Measurements from ENCODE around the gene CCL5. TPM values are rescaled to one million over a fixed set of nuclear protein-coding genes. Genes with fewer than 3 reads are reported as not detected.

The CCL5 gene
- polyA plus RNA-seq, 1 donor (not counting 4 experiments of a cell fraction or from before 2014, with no cell fraction given): 0.46 TPM

- dilution Hi-C loops (cut with MboI; ENCODE audit: extremely low pct_ligation_motif_present, low sequenced_read_pairs): no loop called here
- no peak for FAIRE-seq
These were observed 27.5 kb upstream of the CCL5 start for GRCh38 chr17:35907691-35908090.

GRCh38 chr17:35906926-35907637 is 26.9 kb upstream of the CCL5 start:
- Histone ChIP-seq H2AFZ (ENCODE audit: control insufficient read depth, low read length) (no peak overlapping the region), H3K4me2 (ENCODE audit: control insufficient read depth, extremely low read depth, insufficient read depth, low read depth, low read length) (no peak overlapping the region), H4K20me1 (ENCODE audit: control insufficient read depth, extremely low read depth, insufficient read depth, low read length) (no peaks in the 10 kb centered on the region), H3K9me1 (ENCODE audit: control insufficient read depth, extremely low read depth, insufficient read depth, low read length) (no peaks in the 10 kb centered on the region), H3K9ac (ENCODE audit: control insufficient read depth, extremely low read depth, insufficient read depth, low read length) (no peak overlapping the region), H3K4me3 (ENCODE audit: control insufficient read depth in 2 of 3, extremely low read depth in 1 of 3, insufficient read depth in 2 of 3, low read depth in 1 of 3, low read length in 3 of 3) (no peak overlapping the region), H3K79me2 (ENCODE audit: control insufficient read depth, insufficient read depth, low read length) (no peaks in the 10 kb centered on the region), H3K36me3 (ENCODE audit: control insufficient read depth in 2 of 2, extremely low read depth in 1 of 2, insufficient read depth in 2 of 2, low read length in 2 of 2) (no peaks in the 10 kb centered on the region), H3K9me3 (ENCODE audit: control insufficient read depth, low read depth, low read length) (no peaks in the 10 kb centered on the region), H3K27ac (ENCODE audit: control insufficient read depth, insufficient read depth, low read length) (no peak overlapping the region), H3K4me1 (ENCODE audit: control insufficient read depth, extremely low read depth, insufficient read depth, low read length) (no peaks in the 10 kb centered on the region), H3K27me3 (ENCODE audit: control insufficient read depth, extremely low read depth, insufficient read depth, low read length) (peaks cover 4% of the 10 kb centered on the region)
- DNase-seq (ENCODE audit: low read depth, low spot score) (no peak), FAIRE-seq (no peak)
- TF ChIP-seq EZH2 (IDR thresholded peaks at IDR 0.05; ENCODE audit: low read length) (no peak), CTCF (optimal IDR thresholded peaks at IDR 0.05 in 1 of 3, IDR thresholded peaks at IDR 0.05 in 1 of 3, conservative IDR thresholded peaks at IDR 0.05 in 1 of 3; ENCODE audit: extremely low read depth in 1 of 3, insufficient read depth in 2 of 3, low read length in 3 of 3) (no peak)
- dilution Hi-C loops (cut with MboI; ENCODE audit: extremely low pct_ligation_motif_present, low sequenced_read_pairs): no loop called here

More at GRCh38 chr17:35907691-35908090, 27.5 kb upstream of the CCL5 start:
- H3K79me2 ChIP-seq (ENCODE audit: control insufficient read depth, insufficient read depth, low read length): no peaks in the 10 kb centered on the region
- no peak overlapping the region for H3K4me2 ChIP-seq (ENCODE audit: control insufficient read depth, extremely low read depth, insufficient read depth, low read depth, low read length)
- no peak overlapping the region for H2AFZ ChIP-seq (ENCODE audit: control insufficient read depth, low read length)
- no peak overlapping the region for H3K4me3 ChIP-seq (ENCODE audit: control insufficient read depth in 2 of 3, extremely low read depth in 1 of 3, insufficient read depth in 2 of 3, low read depth in 1 of 3, low read length in 3 of 3)
- H3K36me3 ChIP-seq (ENCODE audit: control insufficient read depth in 2 of 2, extremely low read depth in 1 of 2, insufficient read depth in 2 of 2, low read length in 2 of 2): no peaks in the 10 kb centered on the region
- peaks cover 4% of the 10 kb centered on the region for H3K27me3 ChIP-seq (ENCODE audit: control insufficient read depth, extremely low read depth, insufficient read depth, low read length)
- no peaks in the 10 kb centered on the region for H4K20me1 ChIP-seq (ENCODE audit: control insufficient read depth, extremely low read depth, insufficient read depth, low read length)
- no peaks in the 10 kb centered on the region for H3K9me1 ChIP-seq (ENCODE audit: control insufficient read depth, extremely low read depth, insufficient read depth, low read length)
- H3K27ac ChIP-seq (ENCODE audit: control insufficient read depth, insufficient read depth, low read length): no peak overlapping the region
- no peak overlapping the region for H3K9ac ChIP-seq (ENCODE audit: control insufficient read depth, extremely low read depth, insufficient read depth, low read length)
- no peaks in the 10 kb centered on the region for H3K9me3 ChIP-seq (ENCODE audit: control insufficient read depth, low read depth, low read length)
- DNase-seq (ENCODE audit: low read depth, low spot score): no peak
- TF ChIP-seq EZH2 (IDR thresholded peaks at IDR 0.05; ENCODE audit: low read length) (no peak), CTCF (optimal IDR thresholded peaks at IDR 0.05 in 1 of 3, IDR thresholded peaks at IDR 0.05 in 1 of 3, conservative IDR thresholded peaks at IDR 0.05 in 1 of 3; ENCODE audit: extremely low read depth in 1 of 3, insufficient read depth in 2 of 3, low read length in 3 of 3) (no peak)
- H3K4me1 ChIP-seq (ENCODE audit: control insufficient read depth, extremely low read depth, insufficient read depth, low read length): no peaks in the 10 kb centered on the region
